GM12878 (cell line): Measurements from ENCODE around the gene SOD2. TPM values are rescaled to one million over a fixed set of nuclear protein-coding genes. Genes with fewer than 3 reads are reported as not detected.

Experiments used
- ATAC-seq: fragments of 200-7000 bp; cut with Tn5 transposase; 3 replicates; pipeline ENCODE4 v1.9.1; 2020; ENCODE audit warnings: mild to moderate bottlenecking, moderate library complexity
- BruUV-seq: library from RNA; stranded (reverse); fragments of 400-500 nt; replicated peaks from 2 replicates; lab custom pipeline; 2021; lab: Mats Ljungman, UMichigan
- CTCF ChIA-PET: fragments of 300-600 bp; sonication (Branson Sonifier 250); formaldehyde crosslinking; extraction: SDS; loops from one replicate; lab custom pipeline; 2021; ENCODE audit warnings: inconsistent platforms; lab: Yijun Ruan, JAX
- POLR2A ChIA-PET: fragments of 350-600 bp; formaldehyde crosslinking; extraction: SDS; loops from one replicate; lab custom pipeline; 2021; ENCODE audit warnings: inconsistent platforms; lab: Charles Lee
- RAD21 ChIA-PET: fragments of 300-600 bp; sonication (Branson Sonifier 250); formaldehyde crosslinking; loops from one replicate; lab custom pipeline; 2023; ENCODE audit warnings: antibody characterized with exemption; ENCODE audit not compliant: unreplicated experiment; lab: Charles Lee
- SMC1A ChIA-PET: fragments of 300-600 bp; sonication (Branson Sonifier 250); formaldehyde crosslinking; loops from one replicate; lab custom pipeline; 2023; ENCODE audit not compliant: unreplicated experiment, uncharacterized antibody; lab: Charles Lee
- DNase-seq: peaks from one replicate; pipeline ENCODE4 v3.0.0-alpha.2; 2011; ENCODE audit warnings: low read depth, low spot score
- FAIRE-seq: peaks from 3 replicates; lab custom pipeline; 2011; peaks lifted over from hg19 to GRCh38; lab: Jason Lieb, UNC
- H2AFZ ChIP-seq: 2 replicates; pipeline ENCODE4 v1.6.0; 2011; ENCODE audit warnings: low read depth, low read length, control low read depth; ENCODE audit not compliant: control insufficient read depth
- H3K27ac ChIP-seq: 2 replicates; pipeline ENCODE4 v1.5.1; 2011; ENCODE audit warnings: control low read depth; ENCODE audit not compliant: control insufficient read depth, insufficient read depth
- H3K27me3 ChIP-seq, 2 experiments: replicated peaks in 1 of 2; 2 replicates each; pipeline versions ENCODE4 v1.6.0 to v1.6.1; 2011; ENCODE audit warnings: low read length in 1 of 2; ENCODE audit not compliant: control insufficient read depth in 2 of 2, insufficient read depth in 2 of 2
- H3K36me3 ChIP-seq, 2 experiments: 2 replicates each; pipeline ENCODE4 v1.5.1; 2011; ENCODE audit warnings: low read length in 1 of 2; ENCODE audit not compliant: control insufficient read depth in 2 of 2, insufficient read depth in 2 of 2
- H3K4me1 ChIP-seq: 2 replicates; pipeline ENCODE4 v1.6.1; 2011; ENCODE audit warnings: mild to moderate bottlenecking, low read length, moderate library complexity, mixed read lengths; ENCODE audit not compliant: control insufficient read depth, insufficient read depth
- H3K4me2 ChIP-seq: 2 replicates; pipeline ENCODE4 v1.6.0; 2011; ENCODE audit warnings: control low read depth; ENCODE audit not compliant: control insufficient read depth, insufficient read depth
- H3K4me3 ChIP-seq: fragments of 200-600 bp; sonication (generic); 2 replicates; pipeline ENCODE4 v1.5.1; 2016
- H3K79me2 ChIP-seq: 2 replicates; pipeline ENCODE4 v1.6.0; 2011; ENCODE audit warnings: low read length; ENCODE audit not compliant: control insufficient read depth, insufficient read depth
- H3K9ac ChIP-seq: 2 replicates; pipeline ENCODE4 v1.8.0; 2011; ENCODE audit warnings: low read length, control low read depth, mixed read lengths; ENCODE audit not compliant: control insufficient read depth, insufficient read depth
- H3K9me3 ChIP-seq: replicated peaks from 3 replicates; pipeline ENCODE4 v1.5.1; 2011; ENCODE audit warnings: mild to moderate bottlenecking, low read length; ENCODE audit not compliant: control insufficient read depth, insufficient read depth
- H4K20me1 ChIP-seq: 2 replicates; pipeline ENCODE4 v1.6.0; 2011; ENCODE audit not compliant: control insufficient read depth, insufficient read depth
- CBX5 ChIP-seq: sonication (generic); IDR thresholded peaks from 2 replicates; pipeline ENCODE4 v1.6.1; 2016; ENCODE audit warnings: low read depth, moderate library complexity, mild to moderate bottlenecking, inconsistent platforms
- CHD1 ChIP-seq: IDR thresholded peaks from 2 replicates; pipeline ENCODE4 v1.6.1; 2012; ENCODE audit warnings: low read depth, low read length, improper control_type of control experiment
- EZH2 ChIP-seq: IDR thresholded peaks from 2 replicates; pipeline ENCODE4 v1.6.1; 2012; ENCODE audit warnings: low read depth, mild to moderate bottlenecking, control low read depth, inconsistent platforms, low read length, borderline replicate concordance; ENCODE audit not compliant: control insufficient read depth
- FOXM1 ChIP-seq: IDR thresholded peaks from 2 replicates; pipeline ENCODE4 v1.6.1; 2012; ENCODE audit warnings: low read depth, mild to moderate bottlenecking, inconsistent platforms, low read length, moderate library complexity
- KDM1A ChIP-seq: fragments of 200-600 bp; sonication (generic); IDR thresholded peaks from 2 replicates; pipeline ENCODE4 v1.6.1; 2016; ENCODE audit warnings: borderline replicate concordance
- PAX8 ChIP-seq: fragments of 450-650 bp; IDR thresholded peaks from 2 replicates; pipeline ENCODE4 v1.6.1; 2017; ENCODE audit warnings: mild to moderate bottlenecking, moderate library complexity
- SMC3 ChIP-seq: IDR thresholded peaks from 2 replicates; pipeline ENCODE4 v1.6.1; 2011; ENCODE audit warnings: low read length, improper control_type of control experiment, borderline replicate concordance
- SUZ12 ChIP-seq: fragments of 200-600 bp; sonication (generic); IDR thresholded peaks from one replicate; pipeline ENCODE4 v1.6.1; 2018; ENCODE audit warnings: antibody characterized with exemption, mild to moderate bottlenecking; ENCODE audit not compliant: unreplicated experiment
- WGBS: methylation state at CpG from one replicate; pipeline ENCODE4 v1.1.6; 2016; ENCODE audit warnings: low lambda C conversion rate; ENCODE audit not compliant: insufficient replicate concordance, insufficient coverage; ENCODE audit errors: missing lambda C conversion rate; 5-methylcytosine and 5-hydroxymethylcytosine counted together
- in situ Hi-C: fragments of 300-500 bp; cut with MboI; formaldehyde crosslinking; loops from 9 replicates; pipeline ENCODE4 v1.14.3; 2018; ENCODE audit warnings: mixed read lengths
- intact Hi-C: fragments of 100-400 bp; cut with micrococcal nuclease; formaldehyde crosslinking; loops from one replicate; pipeline ENCODE4 v1.14.2; 2022; ENCODE audit not compliant: unreplicated experiment
- polyA plus RNA-seq, 11 experiments: library from polyadenylated mRNA; depleted of rRNA in 4 of 11; unstranded in 6 of 11; stranded (reverse) in 5 of 11; fragments of >200 nt; fragmentation: Nextera tagmentation in 4 of 11; fragmentation: Illumina TruSeq in 1 of 11; extraction: Ambion mirVana in 4 of 11; extraction: Trizol in 1 of 11; gene quantifications; 1 replicate in 1 of 11; 2 replicates in 10 of 11; pipeline versions ENCODE4 v1.2.1 to v1.2.3, GENCODE V29; 2011 to 2016; ENCODE audit warnings: inconsistent platforms in 2 of 11, missing spikeins in 2 of 11, low read depth in 1 of 11
- total RNA-seq, 4 experiments: library from RNA; depleted of rRNA in 3 of 4; stranded (reverse); fragments of >200 nt in 3 of 4; fragmentation: Illumina TruSeq in 1 of 4; extraction: Trizol in 1 of 4; gene quantifications; 2 replicates each; pipeline versions ENCODE4 v1.2.1 to v1.2.3, GENCODE V29; 2013 to 2021
- TF ChIP-seq, protein P1 (sequence below): fragments of 450-650 bp; IDR thresholded peaks from 2 replicates; pipeline ENCODE4 v1.6.1; 2014; ENCODE audit warnings: mild to moderate bottlenecking
- TF ChIP-seq, protein P2 (sequence below): fragments of 450-650 bp; formaldehyde crosslinking; IDR thresholded peaks from 2 replicates; pipeline ENCODE4 v1.4.0; 2022; ENCODE audit warnings: mild to moderate bottlenecking, moderate library complexity

Gene SOD2
- total and polyA plus RNA-seq, 10 of the 15 experiments (the other 5 are each of a cell fraction or from before 2014, with no cell fraction given) = 12.1 to 55.8 (median 39.1) TPM

DNA sequence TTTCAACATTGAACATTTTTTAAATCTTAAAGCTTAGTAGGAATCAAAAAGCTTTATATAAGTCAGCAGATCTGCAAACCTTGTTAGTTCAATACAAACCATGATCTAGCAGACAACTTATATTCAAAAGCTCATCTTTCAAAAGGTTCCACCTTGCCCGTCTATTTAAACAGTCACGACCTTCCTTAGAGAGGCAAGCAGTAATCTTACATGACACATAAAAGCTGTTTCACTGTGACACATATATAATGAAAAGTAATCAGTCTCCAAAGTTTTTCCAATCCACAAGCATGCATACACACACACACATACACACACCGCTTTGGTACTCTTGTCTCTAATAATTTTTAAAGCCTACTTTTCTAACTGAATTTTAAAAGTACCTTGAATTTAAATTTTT, 12.9 kb downstream of the SOD2 start:
- FAIRE-seq (no peak), ATAC-seq (no peak; the same call in 2 of the 3 replicates), DNase-seq (no peak)
- ChIA-PET POLR2A (no interaction called here), CTCF (interaction anchor here (0.9 to 2.9 kb wide), 6 partner anchors 8 to 507 kb away, joined by 3 to 9 read pairs (median 4); no protein-coding TSS in a partner anchor), RAD21 (interaction anchor here (1.3 kb wide), 1 partner anchor 10 kb away, joined by 3 read pairs; no protein-coding TSS in a partner anchor), SMC1A (interaction anchor here (0.5 to 1.5 kb wide), 4 partner anchors 10 to 47 kb away, joined by 3 to 9 read pairs (median 4); no protein-coding TSS in a partner anchor)
- H3K36me3 ChIP-seq = peaks cover 0 to 12% of the 10 kb centered on the region in 2 experiments; a peak in 3 of 4 replicates
- no peaks in the 10 kb centered on the region for H3K27me3 ChIP-seq
- H3K9me3 ChIP-seq = no peaks in the 10 kb centered on the region
- no peaks in the 10 kb centered on the region for H4K20me1 ChIP-seq
- no peak overlapping the region for H3K9ac ChIP-seq
- BruUV-seq = no TSS peak
- WGBS = 52% methylated on average over 3 of the region's 3 CpGs
- no peaks in the 10 kb centered on the region for H3K79me2 ChIP-seq
- no peak overlapping the region for H2AFZ ChIP-seq
- intact Hi-C loops = no loop called here
- TF ChIP-seq EZH2 = no peak
- no peaks in the 10 kb centered on the region for H3K4me1 ChIP-seq
- no peak overlapping the region for H3K27ac ChIP-seq
- in situ Hi-C loops = no loop called here
- no peak overlapping the region for H3K4me3 ChIP-seq
- H3K4me2 ChIP-seq = no peak overlapping the region

DNA sequence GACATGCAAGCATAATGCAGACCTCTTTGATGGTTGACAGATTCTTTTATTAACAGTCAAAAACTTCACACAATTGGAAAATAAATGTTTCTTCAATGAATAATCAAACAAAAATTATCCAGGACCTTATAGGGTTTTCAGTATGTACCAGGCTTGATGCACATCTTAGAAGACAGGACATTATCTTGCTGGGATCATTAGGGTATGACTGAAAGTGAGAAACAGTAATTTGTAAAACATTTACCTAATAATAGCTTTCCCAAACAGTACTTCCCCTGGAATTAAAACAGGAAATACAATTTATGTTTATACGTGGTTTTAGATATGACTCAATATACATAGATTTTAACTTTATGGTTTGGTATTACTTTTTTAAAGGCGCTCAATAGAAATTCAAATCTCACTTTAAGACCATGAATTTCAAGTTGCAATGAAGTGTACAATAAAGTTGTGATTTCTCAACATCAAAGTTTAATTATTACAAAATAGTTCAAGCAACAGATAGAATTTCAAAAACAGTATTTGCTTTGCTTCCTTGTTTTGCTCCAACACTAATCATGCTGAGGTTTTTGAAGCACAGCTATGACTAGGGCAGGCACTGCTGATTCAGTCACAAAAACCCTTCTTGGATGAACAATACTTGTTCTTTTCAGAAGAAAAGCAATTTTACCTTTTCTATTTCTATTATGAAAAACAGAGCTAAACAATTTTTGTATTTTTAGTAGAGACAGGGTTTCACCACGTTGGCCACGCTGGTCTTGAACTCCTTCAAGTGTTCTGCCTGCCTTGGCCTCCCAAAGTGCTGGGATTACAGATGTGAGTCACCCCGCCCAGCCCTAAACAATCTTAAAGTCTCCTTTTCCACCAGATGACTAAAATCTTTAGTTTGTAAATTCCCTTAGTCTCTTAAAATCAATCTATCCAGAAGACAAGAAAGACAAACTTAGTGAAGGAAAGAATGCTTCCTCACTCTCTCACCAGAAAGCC, 13.7 kb downstream of the SOD2 start:
- Histone ChIP-seq H2AFZ (no peak overlapping the region), H3K27me3 (no peaks in the 10 kb centered on the region), H3K4me2 (no peak overlapping the region), H3K27ac (no peak overlapping the region), H3K9ac (no peak overlapping the region), H4K20me1 (no peaks in the 10 kb centered on the region), H3K4me1 (no peaks in the 10 kb centered on the region), H3K4me3 (no peak overlapping the region), H3K9me3 (no peaks in the 10 kb centered on the region), H3K79me2 (no peaks in the 10 kb centered on the region), H3K36me3 (peaks cover 0 to 12% of the 10 kb centered on the region in 2 experiments; a peak in 3 of 4 replicates)
- in situ Hi-C loops (no loop called here), intact Hi-C loops (no loop called here)
- ChIA-PET POLR2A (interaction anchor here (0.6 kb wide), 1 partner anchor 11 kb away, joined by 9 read pairs; no protein-coding TSS in a partner anchor), RAD21 (interaction anchor here (1.3 kb wide), 1 partner anchor 11 kb away, joined by 3 read pairs; no protein-coding TSS in a partner anchor), SMC1A (interaction anchor here (0.5 to 1.5 kb wide), 5 partner anchors 9 to 441 kb away, joined by 3 to 9 read pairs (median 3); no protein-coding TSS in a partner anchor), CTCF (interaction anchor here (0.6 to 2.9 kb wide), 6 partner anchors 9 to 506 kb away, joined by 3 to 9 read pairs (median 4); no protein-coding TSS in a partner anchor)
- WGBS = 29% methylated on average over 5 of the region's 5 CpGs
- FAIRE-seq (peak; percentile 65), DNase-seq (no peak), ATAC-seq (peak; percentile 68)
- no TSS peak for BruUV-seq
- TF ChIP-seq SUZ12 (no peak), KDM1A (no peak), CHD1 (no peak), CBX5 (no peak), FOXM1 (no peak), PAX8 (no peak), SMC3 (no peak)
- TF ChIP-seq, protein P1, sequence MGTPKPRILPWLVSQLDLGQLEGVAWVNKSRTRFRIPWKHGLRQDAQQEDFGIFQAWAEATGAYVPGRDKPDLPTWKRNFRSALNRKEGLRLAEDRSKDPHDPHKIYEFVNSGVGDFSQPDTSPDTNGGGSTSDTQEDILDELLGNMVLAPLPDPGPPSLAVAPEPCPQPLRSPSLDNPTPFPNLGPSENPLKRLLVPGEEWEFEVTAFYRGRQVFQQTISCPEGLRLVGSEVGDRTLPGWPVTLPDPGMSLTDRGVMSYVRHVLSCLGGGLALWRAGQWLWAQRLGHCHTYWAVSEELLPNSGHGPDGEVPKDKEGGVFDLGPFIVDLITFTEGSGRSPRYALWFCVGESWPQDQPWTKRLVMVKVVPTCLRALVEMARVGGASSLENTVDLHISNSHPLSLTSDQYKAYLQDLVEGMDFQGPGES = no peak
- TF ChIP-seq, protein P2, sequence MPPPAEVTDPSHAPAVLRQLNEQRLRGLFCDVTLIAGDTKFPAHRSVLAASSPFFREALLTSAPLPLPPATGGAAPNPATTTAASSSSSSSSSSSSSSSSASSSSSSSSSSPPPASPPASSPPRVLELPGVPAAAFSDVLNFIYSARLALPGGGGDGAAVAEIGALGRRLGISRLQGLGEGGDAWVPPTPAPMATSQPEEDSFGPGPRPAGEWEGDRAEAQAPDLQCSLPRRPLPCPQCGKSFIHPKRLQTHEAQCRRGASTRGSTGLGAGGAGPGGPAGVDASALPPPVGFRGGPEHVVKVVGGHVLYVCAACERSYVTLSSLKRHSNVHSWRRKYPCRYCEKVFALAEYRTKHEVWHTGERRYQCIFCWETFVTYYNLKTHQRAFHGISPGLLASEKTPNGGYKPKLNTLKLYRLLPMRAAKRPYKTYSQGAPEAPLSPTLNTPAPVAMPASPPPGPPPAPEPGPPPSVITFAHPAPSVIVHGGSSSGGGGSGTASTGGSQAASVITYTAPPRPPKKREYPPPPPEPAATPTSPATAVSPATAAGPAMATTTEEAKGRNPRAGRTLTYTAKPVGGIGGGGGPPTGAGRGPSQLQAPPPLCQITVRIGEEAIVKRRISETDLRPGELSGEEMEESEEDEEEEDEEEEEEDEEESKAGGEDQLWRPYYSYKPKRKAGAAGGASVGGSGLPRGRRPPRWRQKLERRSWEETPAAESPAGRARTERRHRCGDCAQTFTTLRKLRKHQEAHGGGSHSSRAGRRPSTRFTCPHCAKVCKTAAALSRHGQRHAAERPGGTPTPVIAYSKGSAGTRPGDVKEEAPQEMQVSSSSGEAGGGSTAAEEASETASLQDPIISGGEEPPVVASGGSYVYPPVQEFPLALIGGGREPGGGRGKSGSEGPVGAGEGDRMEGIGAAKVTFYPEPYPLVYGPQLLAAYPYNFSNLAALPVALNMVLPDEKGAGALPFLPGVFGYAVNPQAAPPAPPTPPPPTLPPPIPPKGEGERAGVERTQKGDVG (CRISPR knock-in tag) = no peak
